CD4-positive, alpha-beta T cell (primary cell): ENCODE results near the gene MAN1C1. TPM values are rescaled to one million over a fixed set of nuclear protein-coding genes. Genes with fewer than 3 reads are reported as not detected.

ENCODE experiments used
- ATAC-seq: fragments of 200-7000 bp; cut with Tn5 transposase; one replicate; pipeline ENCODE4 v1.10.0; 2022; ENCODE audit warnings: mild to moderate bottlenecking; ENCODE audit not compliant: poor library complexity
- CTCF ChIA-PET: fragments of 350-600 bp; sonication (Branson Sonifier 250); formaldehyde crosslinking; loops from one replicate; lab custom pipeline; 2021; ENCODE audit warnings: antibody characterized with exemption, inconsistent platforms; lab: Charles Lee
- POLR2A ChIA-PET: fragments of 350-600 bp; sonication (Branson Sonifier 250); formaldehyde crosslinking; loops from one replicate; lab custom pipeline; 2021; ENCODE audit warnings: antibody characterized with exemption, inconsistent platforms; lab: Charles Lee
- DNase-seq, 14 experiments: peaks; one replicate each; pipeline ENCODE4 v3.0.0-alpha.2; 2013 to 2020; ENCODE audit warnings: mixed read lengths in 2 of 14
- H3K27ac ChIP-seq, 2 donors: one replicate each; pipeline versions ENCODE4 v1.5.1 to v1.7.0; 2013; ENCODE audit warnings: low read length in 2 of 2, low read depth in 1 of 2, mild to moderate bottlenecking in 1 of 2
- H3K27me3 ChIP-seq, 2 experiments: 1 replicate in 1 of 2; 2 replicates in 1 of 2; pipeline versions ENCODE4 v1.6.1 to v1.7.0; 2013; ENCODE audit warnings: low read length in 2 of 2, control low read depth in 1 of 2, mild to moderate bottlenecking in 1 of 2, moderate library complexity in 1 of 2; ENCODE audit not compliant: insufficient read depth in 2 of 2, control insufficient read depth in 1 of 2
- H3K36me3 ChIP-seq: one replicate; pipeline ENCODE4 v1.6.1; 2013; ENCODE audit warnings: low read length, control low read depth; ENCODE audit not compliant: insufficient read depth
- H3K4me1 ChIP-seq: one replicate; pipeline ENCODE4 v1.6.1; 2013; ENCODE audit warnings: low read length, control low read depth; ENCODE audit not compliant: insufficient read depth
- H3K4me3 ChIP-seq: one replicate; pipeline ENCODE4 v1.5.1; 2013; ENCODE audit warnings: mild to moderate bottlenecking, low read length, moderate library complexity
- H3K9me3 ChIP-seq, 2 experiments: 1 replicate in 1 of 2; 2 replicates in 1 of 2; pipeline versions ENCODE4 v1.6.1 to v1.7.0; 2013; ENCODE audit warnings: low read length in 2 of 2, mild to moderate bottlenecking in 2 of 2, control low read depth in 1 of 2, moderate library complexity in 1 of 2; ENCODE audit not compliant: control insufficient read depth in 1 of 2, insufficient read depth in 1 of 2
- H3K27ac Mint-ChIP-seq: one replicate; pipeline ENCODE4 v1.8.0; 2020; ENCODE audit warnings: mixed read lengths
- H3K27me3 Mint-ChIP-seq: one replicate; pipeline ENCODE4 v1.8.0; 2021; ENCODE audit warnings: mixed read lengths
- H3K36me3 Mint-ChIP-seq: one replicate; pipeline ENCODE4 v1.8.0; 2021; ENCODE audit warnings: low read depth, mixed read lengths
- H3K4me1 Mint-ChIP-seq: one replicate; pipeline ENCODE4 v1.8.0; 2021; ENCODE audit warnings: low read depth, mixed read lengths
- H3K4me3 Mint-ChIP-seq: one replicate; pipeline ENCODE4 v1.8.0; 2020; ENCODE audit warnings: mild to moderate bottlenecking, mixed read lengths
- H3K9me3 Mint-ChIP-seq: one replicate; pipeline ENCODE4 v1.8.0; 2020; ENCODE audit warnings: mixed read lengths
- CTCF ChIP-seq: fragments of 200-600 bp; IDR thresholded peaks from one replicate; pipeline ENCODE4 v1.8.0; 2022; ENCODE audit warnings: antibody characterized with exemption, mild to moderate bottlenecking
- intact Hi-C, 2 experiments: fragments of 100-400 bp; cut with DNase I in 1 of 2; cut with micrococcal nuclease in 1 of 2; formaldehyde crosslinking; loops; one replicate each; pipeline versions ENCODE4 v1.15.1 to v1.9.0; 2023 to 2025; cut with DNase I, micrococcal nuclease
- total RNA-seq, 174 experiments: library from RNA in 2 of 174; stranded (reverse) in 2 of 174; gene quantifications; one replicate each; pipeline ENCODE4 v1.2.3 and lab custom pipeline; 2021 to 2026

Gene MAN1C1
- total RNA-seq, 2 experiments from 2014 or later, result 44.4 to 46.9 TPM

- Histone ChIP-seq H3K4me3 (no peak overlapping the region), H3K4me1 (peaks cover 44% of the 10 kb centered on the region), H3K27ac (peak overlapping the region in 1 of 2 donors; percentile 2), H3K9me3 (no peaks in the 10 kb centered on the region), H3K27me3 (no peaks in the 10 kb centered on the region), H3K36me3 (peaks cover 2% of the 10 kb centered on the region)
- Mint-ChIP-seq H3K9me3 (no peaks in the 10 kb centered on the region), H3K4me3 (peak overlapping the region; percentile 98), H3K27me3 (no peaks in the 10 kb centered on the region), H3K27ac (peak overlapping the region; percentile 97), H3K36me3 (peaks cover 27% of the 10 kb centered on the region), H3K4me1 (peaks cover 43% of the 10 kb centered on the region)
- intact Hi-C loops, result loop anchor here in 1 of 2 experiments (5.0 kb wide), 1 partner anchor 571 kb away; the partner anchor contains the start of gene RSRP1
- POLR2A ChIA-PET, result interaction anchor here (1.0 kb wide), 1 partner anchor 18 kb away, joined by 3 read pairs; the partner anchor contains the start of gene SELENON
- TF ChIP-seq CTCF, result no peak
- DNase-seq, result peak in 1 of 14 experiments; percentile 25
- ATAC-seq, result no peak
- CTCF ChIA-PET, result no interaction called here
These were observed 201.4 kb downstream of the MAN1C1 start for GRCh38 chr1:25817840-25818501.

- DNase-seq (peak in 1 of 14 experiments; percentile 25), ATAC-seq (no peak)
- H3K4me1 Mint-ChIP-seq, result peaks cover 43% of the 10 kb centered on the region
- POLR2A ChIA-PET, result interaction anchor here (1.0 to 3.7 kb wide), 8 partner anchors 8 to 351 kb away, joined by 3 to 43 read pairs (median 12); partner anchors contain the start of gene SELENON
- CTCF ChIA-PET, result interaction anchor here (1.7 kb wide), 1 partner anchor 57 kb away, joined by 5 read pairs; the partner anchor contains the start of gene PAQR7
- H3K4me3 ChIP-seq, result no peak overlapping the region
- H3K36me3 Mint-ChIP-seq, result peaks cover 23% of the 10 kb centered on the region
- no peak for TF ChIP-seq CTCF
- H3K27me3 Mint-ChIP-seq, result no peaks in the 10 kb centered on the region
- H3K4me3 Mint-ChIP-seq, result peak overlapping the region; percentile 98
- H3K9me3 ChIP-seq, result no peaks in the 10 kb centered on the region
- H3K27ac ChIP-seq, result peak overlapping the region in 1 of 2 donors; percentile 2
- peaks cover 44% of the 10 kb centered on the region for H3K4me1 ChIP-seq
- H3K9me3 Mint-ChIP-seq, result no peaks in the 10 kb centered on the region
- intact Hi-C loops, result loop anchor here in 1 of 2 experiments (5.0 kb wide), 1 partner anchor 571 kb away; the partner anchor contains the start of gene RSRP1
- H3K36me3 ChIP-seq, result peaks cover 2% of the 10 kb centered on the region
- no peaks in the 10 kb centered on the region for H3K27me3 ChIP-seq
- H3K27ac Mint-ChIP-seq, result peak overlapping the region; percentile 97
These were observed 202.0 kb downstream of the MAN1C1 start for GRCh38 chr1:25818569-25818968.

GRCh38 chr1:25819491-25820246 is 203.1 kb downstream of the MAN1C1 start, which contains the start of gene MTFR1L:
TSS of gene MTFR1L (plus strand) at chr1:25819954. CDS start at chr1:25823105, 3,151 bp downstream.
- CTCF ChIA-PET, result interaction anchor here (1.3 to 1.7 kb wide), 4 partner anchors 9 to 415 kb away, joined by 3 to 7 read pairs (median 5); partner anchors contain the start of genes CEP85 and PAQR7
- Histone ChIP-seq H3K4me1 (peaks cover 44% of the 10 kb centered on the region), H3K27ac (peak within 1 kb of the TSS; percentile 88 to 89), H3K27me3 (no peaks in the 10 kb centered on the region), H3K9me3 (no peaks in the 10 kb centered on the region), H3K36me3 (peaks cover 2% of the 10 kb centered on the region), H3K4me3 (peak within 1 kb of the TSS; percentile 97)
- TF ChIP-seq CTCF, result no peak
- H3K27ac Mint-ChIP-seq, result peak within 1 kb of the TSS; percentile 97
- DNase-seq (peak; percentile 87 to 97 (median 93)), ATAC-seq (peak; percentile 85)
- intact Hi-C loops, result loop anchor here (1.0 to 5.0 kb wide), 6 partner anchors 39 to 572 kb away; partner anchors contain the start of genes AUNIP (in 1 of the 2), PAFAH2 (in 1 of the 2), PAQR7 (in 1 of the 2) and RSRP1 (in 1 of the 2)
- H3K9me3 Mint-ChIP-seq, result no peaks in the 10 kb centered on the region
- POLR2A ChIA-PET, result interaction anchor here (0.6 to 3.7 kb wide), 50 partner anchors 9 to 652 kb away, joined by 3 to 43 read pairs (median 5); partner anchors contain the start of genes AUNIP, HMGN2, PAFAH2 and PAQR7
- peak within 1 kb of the TSS; percentile 98 for H3K4me3 Mint-ChIP-seq
- H3K4me1 Mint-ChIP-seq, result peaks cover 49% of the 10 kb centered on the region
- no peaks in the 10 kb centered on the region for H3K27me3 Mint-ChIP-seq
- H3K36me3 Mint-ChIP-seq, result peaks cover 27% of the 10 kb centered on the region
